NCI-H446 (cell line): ENCODE measurements around the gene TAF11L2.
"Not testable (repeated sequence)": the region's sequence is repeated elsewhere in the genome, so short reads cannot be mapped to it uniquely, and the experiment has no call there.

Experiments used
- DNase-seq, 2 experiments: peaks; one replicate each; lab custom pipeline; 2025; lab: John Stamatoyannopoulos, UW

The TAF11L2 gene

DNA sequence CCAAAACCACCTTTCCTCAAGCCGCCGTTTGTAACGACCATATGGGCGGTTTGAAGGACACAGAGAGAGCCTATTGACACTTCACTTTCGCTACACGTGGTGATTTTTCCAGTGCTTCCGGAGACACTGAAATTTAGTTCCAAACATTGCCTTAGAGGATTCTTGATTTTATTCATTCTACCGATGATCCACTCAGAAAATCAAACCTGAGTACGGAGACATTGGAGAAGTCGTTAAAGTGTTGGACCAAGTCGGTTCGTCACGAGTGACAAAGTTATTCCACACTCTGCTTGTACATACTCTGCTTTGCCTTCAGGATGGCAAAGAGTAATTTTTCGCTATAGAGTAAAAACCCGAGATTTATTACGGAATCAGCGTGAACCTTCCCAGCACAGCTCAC is 28.5 kb downstream of the TAF11L2 start:
- not testable (repeated sequence) for DNase-seq

DNA sequence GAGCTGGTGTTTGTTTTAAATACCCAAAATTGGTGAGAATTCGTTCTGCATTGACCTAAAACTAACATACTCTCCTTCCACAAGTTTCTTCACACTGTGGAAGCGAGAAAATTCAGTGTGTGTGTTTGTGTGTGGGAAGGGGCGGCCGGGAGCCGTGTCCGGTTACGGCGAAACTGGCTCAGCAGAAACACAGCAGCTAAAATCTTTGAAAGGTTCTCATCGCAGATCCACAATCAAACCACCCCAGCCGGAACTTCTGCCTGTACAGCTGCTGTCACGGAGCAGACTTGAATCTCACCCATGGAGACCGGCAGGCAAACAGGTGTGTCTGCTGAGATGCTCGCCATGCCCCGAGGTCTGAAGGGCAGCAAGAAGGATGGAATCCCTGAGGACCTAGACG is 30.3 kb downstream of the TAF11L2 start, which contains the start of gene TAF11L6:
Gene TAF11L6 (plus strand): TSS at position 301 of the 400 bp plus-strand sequence.
- not testable (repeated sequence) for DNase-seq
